DMS153 (cell line): ENCODE results near the gene KCTD5.

Experiments
- DNase-seq: peaks from one replicate; lab custom pipeline; 2025; lab: John Stamatoyannopoulos, UW

The KCTD5 gene

GRCh38 chr16:2697401-2697948, 15.2 kb downstream of the KCTD5 start:
- no peak for DNase-seq

- DNase-seq, result no peak
Measured at GRCh38 chr16:2698103-2698870, 16.0 kb downstream of the KCTD5 start.

GRCh38 chr16:2698965-2699750, 16.8 kb downstream of the KCTD5 start:
- no peak for DNase-seq

GRCh38 chr16:2699791-2700600, 17.7 kb downstream of the KCTD5 start:
- no peak for DNase-seq

- DNase-seq, result no peak
Measured at GRCh38 chr16:2700786-2701185, 18.5 kb downstream of the KCTD5 start.

- no peak for DNase-seq
Measured at GRCh38 chr16:2701272-2701671, 18.9 kb downstream of the KCTD5 start.

- no peak for DNase-seq
Measured at GRCh38 chr16:2701713-2702437, 19.6 kb downstream of the KCTD5 start.

GRCh38 chr16:2702438-2702825, 20.1 kb downstream of the KCTD5 start:
- no peak for DNase-seq

GRCh38 chr16:2702871-2703745, 20.8 kb downstream of the KCTD5 start:
- no peak for DNase-seq

GRCh38 chr16:2704166-2704982, 22.1 kb downstream of the KCTD5 start:
- no peak for DNase-seq

GRCh38 chr16:2704983-2705275, 22.6 kb downstream of the KCTD5 start:
- no peak for DNase-seq

- no peak for DNase-seq
Measured at GRCh38 chr16:2705351-2705750, 23.0 kb downstream of the KCTD5 start.

GRCh38 chr16:2706085-2706484, 23.8 kb downstream of the KCTD5 start:
- DNase-seq, result no peak

GRCh38 chr16:2706611-2707311, 24.4 kb downstream of the KCTD5 start:
- no peak for DNase-seq

- DNase-seq, result no peak
Measured at GRCh38 chr16:2707368-2708289, 25.3 kb downstream of the KCTD5 start.

GRCh38 chr16:2708290-2708639, 25.9 kb downstream of the KCTD5 start:
- no peak for DNase-seq

- DNase-seq, result no peak
Measured at GRCh38 chr16:2708955-2709587, 26.7 kb downstream of the KCTD5 start.

- no peak for DNase-seq
Measured at GRCh38 chr16:2709588-2709984, 27.3 kb downstream of the KCTD5 start.
